H9 (cell line): ENCODE results near the gene RNU5B-1. TPM values are rescaled to one million over a fixed set of nuclear protein-coding genes. Genes with fewer than 3 reads are reported as not detected.

ENCODE experiments used
- DNase-seq: peaks from one replicate; pipeline ENCODE4 v3.0.0-alpha.2; 2017
- H2AFZ ChIP-seq: one replicate; pipeline ENCODE4 v1.6.1; 2013; ENCODE audit warnings: mild to moderate bottlenecking, low read length, control low read depth, moderate library complexity
- H2AK5ac ChIP-seq: 2 replicates; pipeline ENCODE4 v1.6.1; 2013; ENCODE audit warnings: low read length, control low read depth, mixed read lengths; ENCODE audit not compliant: insufficient read length
- H2BK120ac ChIP-seq: one replicate; pipeline ENCODE4 v1.6.1; 2013; ENCODE audit warnings: low read depth, mild to moderate bottlenecking, low read length, control low read depth, inconsistent platforms; ENCODE audit not compliant: poor library complexity, severe bottlenecking
- H2BK12ac ChIP-seq: 2 replicates; pipeline ENCODE4 v1.6.1; 2013; ENCODE audit warnings: low read length, control low read depth, mixed read lengths, low read depth; ENCODE audit not compliant: insufficient read length
- H2BK15ac ChIP-seq: 2 replicates; pipeline ENCODE4 v1.6.1; 2013; ENCODE audit warnings: low read depth, low read length, control low read depth
- H2BK20ac ChIP-seq: one replicate; pipeline ENCODE4 v1.6.1; 2013; ENCODE audit warnings: low read depth, mild to moderate bottlenecking, low read length, control low read depth, inconsistent platforms; ENCODE audit not compliant: poor library complexity, severe bottlenecking
- H2BK5ac ChIP-seq: 2 replicates; pipeline ENCODE4 v1.6.1; 2013; ENCODE audit warnings: low read length, control low read depth, mixed read lengths; ENCODE audit not compliant: insufficient read length
- H3K14ac ChIP-seq: 2 replicates; pipeline ENCODE4 v1.6.1; 2013; ENCODE audit warnings: low read length, control low read depth; ENCODE audit not compliant: insufficient read depth
- H3K18ac ChIP-seq: 2 replicates; pipeline ENCODE4 v1.6.1; 2013; ENCODE audit warnings: low read depth, mild to moderate bottlenecking, mixed read lengths, low read length, control low read depth; ENCODE audit not compliant: insufficient read length
- H3K23ac ChIP-seq: 2 replicates; pipeline ENCODE4 v1.6.1; 2013; ENCODE audit warnings: low read length, control low read depth, mixed read lengths, low read depth; ENCODE audit not compliant: insufficient read length
- H3K23me2 ChIP-seq: 2 replicates; pipeline ENCODE4 v1.6.1; 2013; ENCODE audit warnings: low read depth, mild to moderate bottlenecking, mixed read lengths, low read length, control low read depth; ENCODE audit not compliant: insufficient read length, poor library complexity, severe bottlenecking
- H3K27ac ChIP-seq: 2 replicates; pipeline ENCODE4 v1.5.1; 2013; ENCODE audit warnings: low read length, control low read depth, mixed read lengths, low read depth; ENCODE audit not compliant: insufficient read length
- H3K27me3 ChIP-seq: 2 replicates; pipeline ENCODE4 v1.6.1; 2013; ENCODE audit warnings: low read length, control low read depth, inconsistent platforms; ENCODE audit not compliant: insufficient read depth
- H3K4ac ChIP-seq: 2 replicates; pipeline ENCODE4 v1.6.1; 2013; ENCODE audit warnings: low read depth, mild to moderate bottlenecking, control low read depth, inconsistent platforms, low read length, moderate library complexity
- H3K4me1 ChIP-seq: 2 replicates; pipeline ENCODE4 v1.6.1; 2013; ENCODE audit warnings: low read length, control low read depth, inconsistent platforms; ENCODE audit not compliant: insufficient read depth
- H3K4me2 ChIP-seq: 2 replicates; pipeline ENCODE4 v1.6.1; 2013; ENCODE audit warnings: low read length, control low read depth, mixed read lengths; ENCODE audit not compliant: insufficient read length, insufficient read depth
- H3K56ac ChIP-seq: 2 replicates; pipeline ENCODE4 v1.6.1; 2013; ENCODE audit warnings: low read depth, mild to moderate bottlenecking, mixed read lengths, low read length, control low read depth; ENCODE audit not compliant: insufficient read length
- H3K79me1 ChIP-seq: 2 replicates; pipeline ENCODE4 v1.6.1; 2013; ENCODE audit warnings: low read depth, mild to moderate bottlenecking, moderate library complexity, low read length, control low read depth, inconsistent platforms; ENCODE audit not compliant: insufficient read depth, poor library complexity, severe bottlenecking
- H3K79me2 ChIP-seq: 2 replicates; pipeline ENCODE4 v1.6.1; 2013; ENCODE audit warnings: low read length, control low read depth, inconsistent platforms; ENCODE audit not compliant: insufficient read depth
- H3K9ac ChIP-seq: 2 replicates; pipeline ENCODE4 v1.6.1; 2013; ENCODE audit warnings: low read length, control low read depth, mixed read lengths; ENCODE audit not compliant: insufficient read length; ENCODE audit errors: extremely low read depth
- H3K9me3 ChIP-seq: one replicate; pipeline ENCODE4 v1.6.1; 2013; ENCODE audit warnings: low read depth, low read length, inconsistent platforms; ENCODE audit not compliant: control insufficient read depth
- H3T11ph ChIP-seq: one replicate; pipeline ENCODE4 v1.6.1; 2013; ENCODE audit warnings: mild to moderate bottlenecking, low read length, control low read depth, inconsistent platforms
- H4K20me1 ChIP-seq: one replicate; pipeline ENCODE4 v1.6.1; 2013; ENCODE audit not compliant: control insufficient read depth, insufficient read length, insufficient read depth
- H4K5ac ChIP-seq: 2 replicates; pipeline ENCODE4 v1.6.1; 2013; ENCODE audit warnings: low read depth, mild to moderate bottlenecking, mixed read lengths, low read length, control low read depth; ENCODE audit not compliant: insufficient read length
- H4K8ac ChIP-seq: replicated peaks from 2 replicates; pipeline ENCODE4 v1.6.1; 2013; ENCODE audit warnings: low read length, control low read depth, mixed read lengths, low read depth; ENCODE audit not compliant: insufficient read length
- H4K91ac ChIP-seq: 2 replicates; pipeline ENCODE4 v1.6.1; 2013; ENCODE audit warnings: low read depth, mild to moderate bottlenecking, moderate library complexity, mixed read lengths, low read length, control low read depth; ENCODE audit not compliant: insufficient read length
- H3K27ac Mint-ChIP-seq, 3 experiments: 2 replicates in 2 of 3; 3 replicates in 1 of 3; pipeline ENCODE4 v1.8.0; 2020 to 2021; ENCODE audit warnings: mixed read lengths in 3 of 3, mild to moderate bottlenecking in 1 of 3, moderate library complexity in 1 of 3
- H3K27me3 Mint-ChIP-seq: 2 replicates; pipeline ENCODE4 v1.8.0; 2021; ENCODE audit warnings: low read depth, mild to moderate bottlenecking, moderate library complexity, mixed read lengths
- H3K36me3 Mint-ChIP-seq, 3 experiments: 2 replicates in 2 of 3; 3 replicates in 1 of 3; pipeline ENCODE4 v1.8.0; 2020 to 2021; ENCODE audit warnings: low read depth in 3 of 3, mixed read lengths in 3 of 3; ENCODE audit not compliant: insufficient read depth in 1 of 3
- H3K4me1 Mint-ChIP-seq, 2 experiments: 2 replicates each; pipeline ENCODE4 v1.8.0; 2020; ENCODE audit warnings: mixed read lengths in 2 of 2
- H3K4me3 Mint-ChIP-seq, 2 experiments: 2 replicates in 1 of 2; 3 replicates in 1 of 2; pipeline ENCODE4 v1.8.0; 2020 to 2021; ENCODE audit warnings: mild to moderate bottlenecking in 2 of 2, mixed read lengths in 2 of 2, moderate library complexity in 1 of 2
- H3K9me3 Mint-ChIP-seq, 2 experiments: 2 replicates in 1 of 2; 3 replicates in 1 of 2; pipeline ENCODE4 v1.8.0; 2020; ENCODE audit warnings: mild to moderate bottlenecking in 2 of 2, mixed read lengths in 2 of 2, moderate library complexity in 1 of 2
- CTCF ChIP-seq: fragments of 200-600 bp; sonication (generic); conservative IDR thresholded peaks from 3 replicates; pipeline ENCODE4 v1.8.0; 2021; ENCODE audit warnings: antibody characterized with exemption, mild to moderate bottlenecking
- WGBS: extraction: QIAGEN DNeasy Blood & Tissue Kit; methylation state at CpG from one replicate; pipeline ENCODE4 v1.1.7; 2013; ENCODE audit warnings: missing lambda C conversion rate, low lambda C conversion rate, mixed read lengths; ENCODE audit not compliant: insufficient read length; ENCODE audit errors: extremely low coverage; 5-methylcytosine and 5-hydroxymethylcytosine counted together
- total RNA-seq: library from RNA; stranded (reverse); gene quantifications from 2 replicates; pipeline ENCODE4 v1.2.1, GENCODE V29; 2021

The RNU5B-1 gene
- total RNA-seq, 1 experiment from 2014 or later: not detected

DNA sequence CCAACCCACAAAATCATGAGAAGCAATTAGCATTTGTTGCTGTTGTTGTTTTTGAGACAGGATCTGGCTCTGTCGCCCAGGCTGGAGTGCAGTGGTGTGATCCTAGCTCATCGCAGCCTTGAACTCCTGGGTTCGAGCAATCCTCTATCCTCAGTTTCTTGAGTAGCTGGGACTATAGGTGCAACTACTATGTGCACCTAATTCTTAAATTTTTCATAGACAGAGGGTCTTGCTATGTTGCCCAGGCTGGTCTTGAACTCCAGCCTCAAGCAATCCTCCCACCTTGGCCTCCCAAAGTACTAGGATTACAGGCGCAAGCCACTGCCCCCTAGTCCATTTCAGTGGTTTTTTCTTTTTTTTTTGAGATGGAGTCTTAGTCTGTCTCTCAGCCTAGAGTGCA lies 36.1 kb upstream of the RNU5B-1 start:
- H3K4me1 Mint-ChIP-seq: peaks cover 25 to 27% of the 10 kb centered on the region in 2 experiments
- Histone ChIP-seq H3K9ac (no peak overlapping the region), H3K4me2 (no peak overlapping the region), H3K79me2 (no peaks in the 10 kb centered on the region), H3K4ac (no peak overlapping the region), H2AFZ (no peak overlapping the region), H4K91ac (no peak overlapping the region), H3K79me1 (no peaks in the 10 kb centered on the region), H3K56ac (no peak overlapping the region), H2BK20ac (no peak overlapping the region), H2AK5ac (no peak overlapping the region), H3T11ph (no peak overlapping the region), H3K27me3 (no peaks in the 10 kb centered on the region), H3K9me3 (no peaks in the 10 kb centered on the region), H4K5ac (no peak overlapping the region), H2BK5ac (no peak overlapping the region), H3K4me1 (no peaks in the 10 kb centered on the region; the same call in 1 of the 2 replicates), H2BK12ac (no peak overlapping the region), H4K8ac (no peak overlapping the region), H3K23me2 (no peaks in the 10 kb centered on the region), H3K18ac (peak overlapping the region; percentile 17), H3K23ac (no peak overlapping the region), H2BK15ac (no peak overlapping the region), H2BK120ac (no peak overlapping the region), H3K14ac (no peak overlapping the region), H4K20me1 (no peaks in the 10 kb centered on the region), H3K27ac (no peak overlapping the region)
- H3K4me3 Mint-ChIP-seq: no peak overlapping the region
- no peak for TF ChIP-seq CTCF
- WGBS: no CpG with 5 or more reads among the region's 4 CpGs
- peaks cover 0 to 9% (median 2%) of the 10 kb centered on the region in 3 experiments; a peak in 3 of 7 replicates for H3K36me3 Mint-ChIP-seq
- no peaks in the 10 kb centered on the region for H3K27me3 Mint-ChIP-seq
- DNase-seq: no peak
- no peak overlapping the region for H3K27ac Mint-ChIP-seq
- H3K9me3 Mint-ChIP-seq: no peaks in the 10 kb centered on the region
